Ishikawa (cell line): ENCODE results near the gene EIF4H.
A peak's percentile ranks its signal among the peaks of the same experiment; 100 is the strongest.

Experiments
- CEBPB ChIP-seq: IDR thresholded peaks from 2 replicates; pipeline ENCODE4 v1.6.1; 2012
- CREB1 ChIP-seq: IDR thresholded peaks from 2 replicates; pipeline ENCODE4 v1.6.1; 2012; ENCODE audit warnings: low read depth
- EGR1 ChIP-seq: IDR thresholded peaks from 2 replicates; pipeline ENCODE4 v1.6.1; 2012
- EP300 ChIP-seq: IDR thresholded peaks from 2 replicates; pipeline ENCODE4 v1.6.1; 2012; ENCODE audit warnings: borderline replicate concordance
- FOXM1 ChIP-seq: IDR thresholded peaks from 2 replicates; pipeline ENCODE4 v1.6.1; 2012; ENCODE audit warnings: low read depth, borderline replicate concordance
- NFIC ChIP-seq: IDR thresholded peaks from 2 replicates; pipeline ENCODE4 v1.6.1; 2012
- RAD21 ChIP-seq: IDR thresholded peaks from 2 replicates; pipeline ENCODE4 v1.6.1; 2012; ENCODE audit warnings: low read depth
- REST ChIP-seq: IDR thresholded peaks from 2 replicates; pipeline ENCODE4 v1.6.1; 2012; ENCODE audit warnings: low read depth, mild to moderate bottlenecking
- TAF1 ChIP-seq: IDR thresholded peaks from 2 replicates; pipeline ENCODE4 v1.6.1; 2012; ENCODE audit warnings: low read depth, mild to moderate bottlenecking
- TCF12 ChIP-seq: IDR thresholded peaks from 2 replicates; pipeline ENCODE4 v1.6.1; 2012; ENCODE audit warnings: low read depth
- TEAD4 ChIP-seq: IDR thresholded peaks from 2 replicates; pipeline ENCODE4 v1.6.1; 2012
- YY1 ChIP-seq: IDR thresholded peaks from 2 replicates; pipeline ENCODE4 v1.6.1; 2012; ENCODE audit warnings: low read depth
- ZBTB7A ChIP-seq: IDR thresholded peaks from 2 replicates; pipeline ENCODE4 v1.6.1; 2012; ENCODE audit warnings: low read depth
- TF ChIP-seq, protein P1 (sequence below): IDR thresholded peaks from 2 replicates; pipeline ENCODE4 v1.6.1; 2012
- TF ChIP-seq, protein P2 (sequence below): IDR thresholded peaks from 2 replicates; pipeline ENCODE4 v1.6.1; 2012

The EIF4H gene

DNA sequence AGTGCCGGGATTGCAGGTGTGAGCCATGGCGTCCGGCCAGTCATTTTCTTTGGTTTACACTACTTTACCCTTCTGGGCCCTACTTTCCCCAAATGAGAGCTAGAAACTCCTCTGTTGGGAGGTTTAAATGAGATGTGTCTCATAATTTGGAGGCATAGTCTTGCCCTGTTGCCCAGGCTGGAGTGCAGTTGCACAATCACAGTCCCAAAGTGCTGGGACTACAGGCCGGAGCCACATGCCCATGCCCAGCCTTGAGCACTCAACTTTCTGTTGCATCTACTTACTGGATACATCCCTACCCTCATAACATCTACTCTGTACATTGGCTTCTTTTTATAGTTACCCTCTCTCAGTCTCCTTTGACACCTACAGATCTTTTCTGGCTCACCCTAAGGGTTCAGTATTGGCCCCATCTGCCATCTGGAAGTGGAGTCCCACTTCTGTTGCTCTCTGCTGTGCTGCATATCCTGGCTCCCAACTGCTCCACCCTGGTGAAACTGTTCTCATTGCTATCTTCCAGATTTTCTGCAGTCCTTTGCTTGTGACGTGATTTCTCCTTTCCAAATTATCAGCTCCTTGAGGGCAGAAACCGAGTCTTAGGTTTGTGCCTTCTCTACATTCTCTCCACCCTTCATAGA lies 8.4 kb downstream of the EIF4H start:
- TF ChIP-seq CEBPB (peak; percentile 54; the same call in 1 of the 2 replicates), CREB1 (no peak)

GRCh38 chr7:74183142-74183541 lies 9.0 kb downstream of the EIF4H start:
- TF ChIP-seq ZBTB7A (no peak), CREB1 (no peak), TAF1 (no peak), YY1 (no peak), FOXM1 (no peak), NFIC (no peak), RAD21 (no peak), TCF12 (no peak), EP300 (no peak), TEAD4 (no peak), REST (no peak), EGR1 (no peak)
- TF ChIP-seq, protein P1, sequence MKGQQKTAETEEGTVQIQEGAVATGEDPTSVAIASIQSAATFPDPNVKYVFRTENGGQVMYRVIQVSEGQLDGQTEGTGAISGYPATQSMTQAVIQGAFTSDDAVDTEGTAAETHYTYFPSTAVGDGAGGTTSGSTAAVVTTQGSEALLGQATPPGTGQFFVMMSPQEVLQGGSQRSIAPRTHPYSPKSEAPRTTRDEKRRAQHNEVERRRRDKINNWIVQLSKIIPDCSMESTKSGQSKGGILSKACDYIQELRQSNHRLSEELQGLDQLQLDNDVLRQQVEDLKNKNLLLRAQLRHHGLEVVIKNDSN = no peak
- TF ChIP-seq, protein P2, sequence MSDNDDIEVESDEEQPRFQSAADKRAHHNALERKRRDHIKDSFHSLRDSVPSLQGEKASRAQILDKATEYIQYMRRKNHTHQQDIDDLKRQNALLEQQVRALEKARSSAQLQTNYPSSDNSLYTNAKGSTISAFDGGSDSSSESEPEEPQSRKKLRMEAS = no peak

DNA sequence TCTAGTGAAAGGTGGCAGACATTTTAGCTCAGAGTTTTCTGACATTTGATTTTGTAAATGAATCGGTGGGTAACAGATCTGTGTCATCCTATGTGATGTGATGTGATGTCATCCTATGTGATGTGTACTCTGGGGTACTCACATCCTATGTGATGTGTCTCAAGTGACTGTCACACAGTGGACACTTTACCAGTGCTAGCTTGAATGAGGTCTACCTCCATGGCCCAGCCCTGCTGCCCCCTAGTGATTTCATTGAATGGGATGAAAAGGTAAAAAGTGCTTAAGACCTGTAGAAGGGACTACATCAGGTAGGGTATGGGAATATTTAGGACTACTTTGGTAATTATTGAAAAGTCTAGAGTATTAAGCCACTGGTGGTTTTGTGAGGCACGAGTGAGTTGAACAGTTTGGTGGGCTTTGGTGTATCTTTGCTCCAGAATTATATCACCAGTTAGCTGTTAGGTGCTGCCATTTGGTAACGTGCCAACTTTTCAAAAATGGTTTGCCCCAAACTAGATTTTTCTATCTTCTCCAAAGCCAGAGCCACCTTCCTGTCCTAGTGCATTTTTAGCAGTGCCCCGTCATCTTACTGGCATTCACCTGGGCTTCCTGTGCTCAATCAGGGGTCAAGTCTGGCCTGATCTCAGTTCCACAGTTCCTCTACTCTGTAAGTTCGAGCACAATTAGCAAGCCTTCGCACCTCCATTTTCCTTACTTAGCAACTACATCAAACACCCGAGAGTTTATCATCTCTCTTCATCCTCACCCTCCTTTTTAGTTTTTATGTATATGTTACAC lies 9.7 kb downstream of the EIF4H start:
- no peak for TF ChIP-seq EGR1
- peak; percentile 36; the same call in 1 of the 2 replicates for TF ChIP-seq NFIC
- TF ChIP-seq RAD21 = peak; percentile 37; the same call in 1 of the 2 replicates

- TF ChIP-seq EGR1 = no peak
- TF ChIP-seq, protein P1 = no peak
- TF ChIP-seq, protein P2 = no peak
- no peak for TF ChIP-seq YY1
- TF ChIP-seq EP300 = no peak
- no peak for TF ChIP-seq TCF12
- TF ChIP-seq ZBTB7A = no peak
- TF ChIP-seq NFIC = no peak
- no peak for TF ChIP-seq RAD21
- TF ChIP-seq REST = no peak
- TF ChIP-seq TAF1 = no peak
- no peak for TF ChIP-seq FOXM1
Measured at GRCh38 chr7:74185016-74185415, 10.9 kb downstream of the EIF4H start.

DNA sequence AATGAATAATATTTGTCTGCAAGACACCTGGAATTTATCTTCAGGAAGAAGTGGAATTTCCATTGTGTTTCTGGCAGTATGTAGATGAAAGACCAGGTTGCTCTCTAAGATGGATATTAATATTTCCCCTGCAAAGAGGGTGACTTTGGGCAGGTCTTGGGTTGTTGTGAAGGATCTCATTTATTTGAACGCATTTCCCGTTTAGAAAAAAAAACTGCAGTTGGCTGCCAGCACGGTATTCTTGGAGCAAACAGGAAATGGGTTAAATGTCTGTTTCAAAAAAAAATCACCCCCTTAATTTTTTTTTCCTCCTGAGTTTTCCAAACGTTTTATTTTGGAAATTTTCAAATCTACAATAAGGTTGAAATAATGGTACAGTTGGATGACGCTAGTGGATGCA lies 11.5 kb downstream of the EIF4H start:
- TF ChIP-seq EP300 = no peak
- no peak for TF ChIP-seq FOXM1
- TF ChIP-seq TEAD4 = no peak
- no peak for TF ChIP-seq NFIC
- TF ChIP-seq TCF12 = no peak
- no peak for TF ChIP-seq RAD21
- TF ChIP-seq EGR1 = no peak
- TF ChIP-seq ZBTB7A = no peak
- TF ChIP-seq, protein P1 = no peak
- no peak for TF ChIP-seq CEBPB
- TF ChIP-seq, protein P2 = no peak
- no peak for TF ChIP-seq TAF1
- no peak for TF ChIP-seq YY1
- TF ChIP-seq REST = no peak
- no peak for TF ChIP-seq CREB1
